ENCODE data around the gene MYO5B.

- TF ChIP-seq, protein P1, sequence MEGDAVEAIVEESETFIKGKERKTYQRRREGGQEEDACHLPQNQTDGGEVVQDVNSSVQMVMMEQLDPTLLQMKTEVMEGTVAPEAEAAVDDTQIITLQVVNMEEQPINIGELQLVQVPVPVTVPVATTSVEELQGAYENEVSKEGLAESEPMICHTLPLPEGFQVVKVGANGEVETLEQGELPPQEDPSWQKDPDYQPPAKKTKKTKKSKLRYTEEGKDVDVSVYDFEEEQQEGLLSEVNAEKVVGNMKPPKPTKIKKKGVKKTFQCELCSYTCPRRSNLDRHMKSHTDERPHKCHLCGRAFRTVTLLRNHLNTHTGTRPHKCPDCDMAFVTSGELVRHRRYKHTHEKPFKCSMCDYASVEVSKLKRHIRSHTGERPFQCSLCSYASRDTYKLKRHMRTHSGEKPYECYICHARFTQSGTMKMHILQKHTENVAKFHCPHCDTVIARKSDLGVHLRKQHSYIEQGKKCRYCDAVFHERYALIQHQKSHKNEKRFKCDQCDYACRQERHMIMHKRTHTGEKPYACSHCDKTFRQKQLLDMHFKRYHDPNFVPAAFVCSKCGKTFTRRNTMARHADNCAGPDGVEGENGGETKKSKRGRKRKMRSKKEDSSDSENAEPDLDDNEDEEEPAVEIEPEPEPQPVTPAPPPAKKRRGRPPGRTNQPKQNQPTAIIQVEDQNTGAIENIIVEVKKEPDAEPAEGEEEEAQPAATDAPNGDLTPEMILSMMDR (IDR thresholded peaks at IDR 0.05), result no peak
- TF ChIP-seq POLR2A (IDR thresholded peaks at IDR 0.05), result no peak
Measured at GRCh38 chr18:50188652-50189051, 6.3 kb downstream of the MYO5B start.
